SHP77 (cell line): ENCODE measurements around the gene TMC1.
"Not testable (repeated sequence)": the region's sequence is repeated elsewhere in the genome, so short reads cannot be mapped to it uniquely, and the experiment has no call there.

ENCODE experiments used
- DNase-seq, 2 experiments: peaks; one replicate each; lab custom pipeline; 2025; lab: John Stamatoyannopoulos, UW

TMC1 gene

GRCh38 chr9:72763022-72763421, 241.6 kb downstream of the TMC1 start:
- DNase-seq: no peak

GRCh38 chr9:72769546-72769945, 248.1 kb downstream of the TMC1 start:
- DNase-seq: no peak

- DNase-seq: no peak
Observed at GRCh38 chr9:72772661-72773060, 251.3 kb downstream of the TMC1 start.

GRCh38 chr9:72773570-72773969, 252.2 kb downstream of the TMC1 start:
- DNase-seq: no peak

GRCh38 chr9:72775570-72775969, 254.2 kb downstream of the TMC1 start:
- no peak for DNase-seq

- no peak for DNase-seq
Observed at GRCh38 chr9:72779614-72780013, 258.2 kb downstream of the TMC1 start.

- DNase-seq: no peak
Observed at GRCh38 chr9:72786948-72787347, 265.5 kb downstream of the TMC1 start.

- no peak for DNase-seq
Observed at GRCh38 chr9:72788966-72789735, 267.7 kb downstream of the TMC1 start.

- no peak for DNase-seq
Observed at GRCh38 chr9:72789885-72790284, 268.5 kb downstream of the TMC1 start.

GRCh38 chr9:72790989-72791388, 269.6 kb downstream of the TMC1 start:
- DNase-seq: no peak

GRCh38 chr9:72791436-72791835, 270.0 kb downstream of the TMC1 start:
- DNase-seq: no peak

GRCh38 chr9:72794946-72795345, 273.5 kb downstream of the TMC1 start:
- no peak for DNase-seq

- DNase-seq: no peak
Observed at GRCh38 chr9:72800328-72800994, 279.1 kb downstream of the TMC1 start.

GRCh38 chr9:72805238-72805637, 283.8 kb downstream of the TMC1 start:
- no peak for DNase-seq

- not testable (repeated sequence) for DNase-seq
Observed at GRCh38 chr9:72806313-72806809, 285.0 kb downstream of the TMC1 start.

GRCh38 chr9:72807765-72808445, 286.5 kb downstream of the TMC1 start:
- no peak for DNase-seq

- no peak for DNase-seq
Observed at GRCh38 chr9:72808446-72808768, 287.0 kb downstream of the TMC1 start.

GRCh38 chr9:72809586-72809985, 288.2 kb downstream of the TMC1 start:
- no peak for DNase-seq

- DNase-seq: no peak
Observed at GRCh38 chr9:72812559-72813111, 291.2 kb downstream of the TMC1 start.

GRCh38 chr9:72813544-72813943, 292.1 kb downstream of the TMC1 start:
- no peak for DNase-seq

GRCh38 chr9:72814083-72814597, 292.7 kb downstream of the TMC1 start:
- no peak for DNase-seq

- DNase-seq: no peak
Observed at GRCh38 chr9:72816666-72817065, 295.3 kb downstream of the TMC1 start.
